Mesendoderm (in vitro differentiated cells): ENCODE results near the gene STAT4.
A peak's percentile ranks its signal among the peaks of the same experiment; 100 is the strongest.

Experiments
- DNase-seq: peaks from one replicate; pipeline ENCODE4 v3.0.0; 2013
- H2AK5ac ChIP-seq: 2 replicates; pipeline ENCODE4 v1.6.1; 2013; ENCODE audit warnings: low read length, inconsistent platforms
- H2BK120ac ChIP-seq: 2 replicates; pipeline ENCODE4 v1.6.1; 2013; ENCODE audit warnings: low read depth, mild to moderate bottlenecking, low read length, moderate library complexity, mixed read lengths
- H2BK15ac ChIP-seq: replicated peaks from 2 replicates; pipeline ENCODE4 v1.6.1; 2013; ENCODE audit warnings: low read depth, mild to moderate bottlenecking, moderate library complexity
- H2BK5ac ChIP-seq: 2 replicates; pipeline ENCODE4 v1.6.1; 2013; ENCODE audit warnings: low read length, inconsistent platforms
- H3K18ac ChIP-seq: 2 replicates; pipeline ENCODE4 v1.6.1; 2013; ENCODE audit warnings: mild to moderate bottlenecking, low read length, mixed read lengths
- H3K23ac ChIP-seq: one replicate; pipeline ENCODE4 v1.6.1; 2013; ENCODE audit warnings: low read length
- H3K27ac ChIP-seq: 2 replicates; pipeline ENCODE4 v1.5.1; 2013; ENCODE audit warnings: low read depth, mild to moderate bottlenecking, inconsistent platforms, low read length, moderate library complexity
- H3K27me3 ChIP-seq: 2 replicates; pipeline ENCODE4 v1.6.1; 2013; ENCODE audit warnings: low read length, control low read depth, mild to moderate bottlenecking, inconsistent platforms; ENCODE audit not compliant: insufficient read depth, poor library complexity
- H3K36me3 ChIP-seq: 2 replicates; pipeline ENCODE4 v1.6.1; 2013; ENCODE audit warnings: low read length, inconsistent platforms; ENCODE audit not compliant: control insufficient read depth, insufficient read depth
- H3K4ac ChIP-seq: one replicate; pipeline ENCODE4 v1.6.1; 2013; ENCODE audit warnings: low read depth, mild to moderate bottlenecking, low read length, moderate library complexity
- H3K4me1 ChIP-seq: 2 replicates; pipeline ENCODE4 v1.6.1; 2013; ENCODE audit warnings: low read depth, low read length, inconsistent platforms; ENCODE audit not compliant: control insufficient read depth
- H3K4me2 ChIP-seq: 2 replicates; pipeline ENCODE4 v1.6.1; 2013; ENCODE audit warnings: low read length
- H3K4me3 ChIP-seq: 2 replicates; pipeline ENCODE4 v1.5.1; 2013; ENCODE audit warnings: mild to moderate bottlenecking, low read length
- H3K56ac ChIP-seq: one replicate; pipeline ENCODE4 v1.6.1; 2013; ENCODE audit warnings: low read length
- H3K79me1 ChIP-seq: 2 replicates; pipeline ENCODE4 v1.6.1; 2013; ENCODE audit warnings: low read length, inconsistent platforms
- H3K79me2 ChIP-seq: 2 replicates; pipeline ENCODE4 v1.6.1; 2013; ENCODE audit warnings: mild to moderate bottlenecking, low read length; ENCODE audit not compliant: control insufficient read depth, insufficient read depth
- H3K9ac ChIP-seq: 2 replicates; pipeline ENCODE4 v1.6.1; 2013; ENCODE audit warnings: low read length, inconsistent platforms
- H4K5ac ChIP-seq: one replicate; pipeline ENCODE4 v1.6.1; 2013; ENCODE audit warnings: low read length
- H4K8ac ChIP-seq: one replicate; pipeline ENCODE4 v1.6.1; 2013; ENCODE audit warnings: low read depth, mild to moderate bottlenecking, control low read depth, low read length, moderate library complexity
- WGBS: extraction: QIAGEN DNeasy Blood & Tissue Kit; methylation state at CpG from one replicate; pipeline ENCODE4 v1.1.7; 2013; ENCODE audit warnings: low lambda C conversion rate, missing lambda C conversion rate; ENCODE audit not compliant: insufficient coverage; ENCODE audit errors: extremely low coverage; 5-methylcytosine and 5-hydroxymethylcytosine counted together

STAT4 gene

GRCh38 chr2:191048073-191048472 is 102.7 kb downstream of the STAT4 start:
- Histone ChIP-seq H3K4me2 (no peak overlapping the region), H4K8ac (no peak overlapping the region), H2AK5ac (no peak overlapping the region), H3K4ac (no peak overlapping the region), H3K9ac (no peak overlapping the region), H3K18ac (no peak overlapping the region), H3K79me2 (no peaks in the 10 kb centered on the region), H3K56ac (no peak overlapping the region), H2BK120ac (no peak overlapping the region), H3K4me1 (peaks cover 10% of the 10 kb centered on the region), H3K36me3 (no peaks in the 10 kb centered on the region), H3K27me3 (no peaks in the 10 kb centered on the region), H3K23ac (no peak overlapping the region), H3K79me1 (no peaks in the 10 kb centered on the region), H3K27ac (no peak overlapping the region), H2BK15ac (no peak overlapping the region), H3K4me3 (no peak overlapping the region), H2BK5ac (no peak overlapping the region), H4K5ac (no peak overlapping the region)
- DNase-seq: no peak
- WGBS: no CpG with 5 or more reads among the region's 3 CpGs

GRCh38 chr2:191045141-191045540 is 105.7 kb downstream of the STAT4 start:
- Histone ChIP-seq H4K8ac (no peak overlapping the region), H2BK120ac (no peak overlapping the region), H3K9ac (no peak overlapping the region), H3K56ac (no peak overlapping the region), H2BK15ac (no peak overlapping the region), H3K36me3 (no peaks in the 10 kb centered on the region), H3K27ac (no peak overlapping the region), H3K18ac (no peak overlapping the region), H2BK5ac (no peak overlapping the region), H3K4me2 (no peak overlapping the region), H3K23ac (no peak overlapping the region), H3K4me1 (peaks cover 2% of the 10 kb centered on the region), H3K79me1 (no peaks in the 10 kb centered on the region), H3K27me3 (no peaks in the 10 kb centered on the region), H2AK5ac (no peak overlapping the region), H3K79me2 (no peaks in the 10 kb centered on the region), H3K4me3 (no peak overlapping the region), H4K5ac (no peak overlapping the region), H3K4ac (no peak overlapping the region)
- DNase-seq: no peak
- no CpG with 5 or more reads among the region's 1 CpG for WGBS

GRCh38 chr2:191043438-191043837 is 107.4 kb downstream of the STAT4 start:
- H3K79me1 ChIP-seq: no peaks in the 10 kb centered on the region
- no peaks in the 10 kb centered on the region for H3K27me3 ChIP-seq
- no peak overlapping the region for H3K4ac ChIP-seq
- H3K9ac ChIP-seq: no peak overlapping the region
- peaks cover 6% of the 10 kb centered on the region for H3K4me1 ChIP-seq
- WGBS: no CpG with 5 or more reads among the region's 3 CpGs
- no peaks in the 10 kb centered on the region for H3K36me3 ChIP-seq
- no peak overlapping the region for H2BK5ac ChIP-seq
- no peak overlapping the region for H3K56ac ChIP-seq
- no peak overlapping the region for H3K4me3 ChIP-seq
- no peak overlapping the region for H3K27ac ChIP-seq
- no peak overlapping the region for H2AK5ac ChIP-seq
- no peak overlapping the region for H4K5ac ChIP-seq
- H2BK15ac ChIP-seq: no peak overlapping the region
- DNase-seq: no peak
- no peak overlapping the region for H3K23ac ChIP-seq
- no peak overlapping the region for H3K4me2 ChIP-seq
- no peaks in the 10 kb centered on the region for H3K79me2 ChIP-seq
- no peak overlapping the region for H2BK120ac ChIP-seq
- H4K8ac ChIP-seq: no peak overlapping the region
- no peak overlapping the region for H3K18ac ChIP-seq

GRCh38 chr2:191041418-191042161 is 109.2 kb downstream of the STAT4 start:
- Histone ChIP-seq H3K4me3 (no peak overlapping the region), H3K56ac (peak overlapping the region; percentile 29), H3K4me1 (peaks cover 6% of the 10 kb centered on the region), H3K27ac (no peak overlapping the region), H2BK5ac (no peak overlapping the region), H4K8ac (no peak overlapping the region), H3K79me1 (no peaks in the 10 kb centered on the region), H2AK5ac (no peak overlapping the region), H4K5ac (no peak overlapping the region), H3K27me3 (no peaks in the 10 kb centered on the region), H2BK15ac (no peak overlapping the region), H3K36me3 (no peaks in the 10 kb centered on the region), H3K4me2 (no peak overlapping the region), H3K18ac (peak overlapping the region; percentile 77), H2BK120ac (no peak overlapping the region), H3K79me2 (no peaks in the 10 kb centered on the region), H3K23ac (no peak overlapping the region), H3K9ac (no peak overlapping the region), H3K4ac (peak overlapping the region; percentile 55)
- no CpG with 5 or more reads among the region's 3 CpGs for WGBS
- DNase-seq: peak; percentile 87

GRCh38 chr2:191039616-191040015 is 111.2 kb downstream of the STAT4 start:
- H4K8ac ChIP-seq: no peak overlapping the region

GRCh38 chr2:191038741-191039140 is 112.1 kb downstream of the STAT4 start:
- no peak for DNase-seq
- Histone ChIP-seq H2BK5ac (no peak overlapping the region), H3K9ac (no peak overlapping the region), H3K4me3 (no peak overlapping the region), H3K4me2 (no peak overlapping the region), H4K8ac (no peak overlapping the region), H3K56ac (no peak overlapping the region), H4K5ac (no peak overlapping the region), H2BK15ac (peak overlapping the region; percentile 42), H3K36me3 (no peaks in the 10 kb centered on the region), H3K79me1 (no peaks in the 10 kb centered on the region), H3K4me1 (peaks cover 6% of the 10 kb centered on the region), H3K79me2 (no peaks in the 10 kb centered on the region), H3K27me3 (no peaks in the 10 kb centered on the region), H3K18ac (peak overlapping the region; percentile 39), H2BK120ac (peak overlapping the region; percentile 88), H3K27ac (no peak overlapping the region), H2AK5ac (no peak overlapping the region), H3K23ac (no peak overlapping the region), H3K4ac (peak overlapping the region; percentile 27)
- WGBS: no CpG with 5 or more reads among the region's 2 CpGs

More at GRCh38 chr2:191039616-191040015, 111.2 kb downstream of the STAT4 start:
- Histone ChIP-seq H3K23ac (no peak overlapping the region), H2BK15ac (no peak overlapping the region), H3K9ac (no peak overlapping the region), H2BK120ac (no peak overlapping the region), H3K79me1 (no peaks in the 10 kb centered on the region), H2AK5ac (no peak overlapping the region), H3K27ac (no peak overlapping the region), H4K5ac (no peak overlapping the region), H3K79me2 (no peaks in the 10 kb centered on the region), H3K4me2 (no peak overlapping the region), H3K4ac (no peak overlapping the region), H3K4me1 (peaks cover 6% of the 10 kb centered on the region), H3K56ac (no peak overlapping the region), H2BK5ac (no peak overlapping the region), H3K36me3 (no peaks in the 10 kb centered on the region), H3K27me3 (no peaks in the 10 kb centered on the region), H3K18ac (no peak overlapping the region), H3K4me3 (no peak overlapping the region)
- WGBS: no CpG with 5 or more reads among the region's 1 CpG
- DNase-seq: peak; percentile 59
